Muscle of back (tissue), 11 donors: Measurements from ENCODE around the gene USH2A. TPM values are rescaled to one million over a fixed set of nuclear protein-coding genes. Genes with fewer than 3 reads are reported as not detected.
"Not testable (repeated sequence)": the region's sequence is repeated elsewhere in the genome, so short reads cannot be mapped to it uniquely, and the experiment has no call there.

ENCODE experiments used
- DNase-seq, 3 donors: peaks; one replicate each; pipeline versions ENCODE4 v3.0.0 to v3.0.0-alpha.2; 2013
- polyA plus RNA-seq, 10 donors: library from polyadenylated mRNA; unstranded; fragments of 120-200 nt; gene quantifications; one replicate each; pipeline ENCODE4 v1.2.1, GENCODE V29; 2013; ENCODE audit not compliant: insufficient read length in 10 of 10

Gene USH2A
- polyA plus RNA-seq, 10 donors = 0.04 to 0.13 (median 0.07) TPM

- DNase-seq = peak in 1 of 3 donors; percentile 88
Observed at GRCh38 chr1:216045400-216045799, 377.8 kb downstream of the USH2A start.

- no peak for DNase-seq
Observed at GRCh38 chr1:216044538-216044937, 378.7 kb downstream of the USH2A start.

GRCh38 chr1:216034506-216034905 lies 388.7 kb downstream of the USH2A start:
- no peak for DNase-seq

DNA sequence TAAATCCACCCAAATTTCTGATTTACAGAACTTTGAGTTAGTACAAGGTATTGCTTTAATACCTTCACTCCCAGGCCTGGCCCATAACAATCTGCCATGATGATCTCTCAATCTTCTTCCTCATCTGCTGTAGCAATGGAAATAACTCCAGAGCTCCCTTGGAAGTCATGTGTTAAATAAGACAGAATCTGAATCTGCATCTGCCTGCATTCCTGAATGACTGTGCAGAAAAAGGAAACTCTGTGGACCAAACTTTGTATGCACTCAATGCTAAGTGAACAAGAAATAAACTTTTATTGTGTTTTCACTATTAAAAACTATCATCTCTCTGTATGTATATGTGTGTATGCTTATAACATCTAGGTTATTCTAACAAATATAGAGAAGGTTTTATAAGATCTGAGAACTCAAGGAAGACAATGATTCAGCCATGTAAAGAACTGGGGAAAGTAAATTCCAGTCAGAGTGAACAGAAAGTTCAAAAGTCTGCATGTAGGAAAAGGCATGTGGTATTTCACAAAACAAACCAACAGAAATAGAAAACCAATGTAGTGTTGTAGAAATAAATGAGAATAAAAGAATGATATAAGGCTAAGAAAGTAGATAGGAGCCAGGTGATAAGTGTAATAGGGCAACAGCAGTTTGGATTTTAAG lies 390.2 kb downstream of the USH2A start:
- no peak for DNase-seq

DNA sequence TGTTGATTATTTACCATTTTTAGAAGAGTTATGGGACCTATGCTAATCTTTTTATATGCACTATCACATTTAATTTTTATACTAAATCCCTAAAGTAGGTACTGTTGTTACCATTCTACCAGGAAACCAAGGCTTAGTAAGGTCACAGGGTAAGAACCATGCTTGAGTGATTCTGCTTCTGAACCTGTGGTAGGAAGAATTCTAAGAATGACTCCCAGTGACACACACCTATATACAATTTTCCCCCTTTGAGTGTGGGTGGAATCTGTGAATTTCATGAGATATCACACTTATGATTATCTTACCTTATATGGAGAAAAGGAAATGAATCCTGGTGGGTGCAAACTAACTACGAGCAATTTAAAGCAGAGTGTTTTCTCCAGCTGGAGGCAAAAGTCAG lies 391.0 kb downstream of the USH2A start:
- DNase-seq = no peak

DNA sequence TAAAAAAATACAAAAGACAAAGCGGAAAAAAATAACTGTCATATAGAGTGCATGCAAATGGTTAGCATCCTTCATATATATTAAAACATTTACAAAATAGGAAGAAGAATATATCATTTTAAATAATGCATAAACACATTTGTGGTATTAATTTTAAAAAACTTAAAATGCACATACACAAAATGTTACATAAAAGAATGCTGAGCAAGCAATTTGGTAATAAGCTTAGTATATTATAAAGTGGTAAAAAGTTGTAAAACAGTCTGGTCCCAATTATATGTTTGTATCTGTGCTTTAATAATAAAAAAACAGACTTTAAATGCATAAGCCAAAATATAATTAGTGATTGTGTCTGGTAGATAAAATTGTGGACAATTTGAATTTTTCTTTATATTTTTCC lies 394.6 kb downstream of the USH2A start:
- no peak for DNase-seq

GRCh38 chr1:216024546-216024945 lies 398.7 kb downstream of the USH2A start:
- DNase-seq = no peak

DNA sequence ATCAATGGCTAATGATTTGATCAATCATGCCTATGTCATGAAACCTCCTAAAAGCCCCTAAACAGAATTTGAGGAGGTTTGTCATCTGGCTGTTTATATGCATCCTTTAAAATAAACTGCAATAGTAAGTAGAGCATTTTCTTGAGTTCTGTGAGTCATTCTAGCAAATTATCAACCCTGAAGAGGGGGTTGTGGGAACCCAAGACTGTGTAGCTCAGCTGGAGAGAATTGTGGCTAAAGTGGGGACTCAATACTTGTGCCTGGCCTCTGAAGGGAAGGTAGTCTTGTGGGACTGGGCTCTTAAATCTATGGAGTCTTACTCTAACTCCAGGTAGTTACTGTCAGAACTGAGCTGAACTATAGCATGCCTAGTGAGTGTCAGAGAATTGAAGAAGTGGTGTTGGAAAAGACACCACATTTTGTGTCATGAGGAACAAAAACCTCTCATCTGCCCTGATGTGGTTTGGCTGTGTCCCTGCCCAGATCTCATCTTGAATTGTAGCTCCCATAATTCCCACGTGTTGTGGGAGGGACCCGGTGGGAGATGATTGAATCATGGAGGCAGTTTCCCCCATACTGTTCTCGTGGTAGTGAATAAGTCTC lies 402.4 kb downstream of the USH2A start:
- no peak for DNase-seq

DNA sequence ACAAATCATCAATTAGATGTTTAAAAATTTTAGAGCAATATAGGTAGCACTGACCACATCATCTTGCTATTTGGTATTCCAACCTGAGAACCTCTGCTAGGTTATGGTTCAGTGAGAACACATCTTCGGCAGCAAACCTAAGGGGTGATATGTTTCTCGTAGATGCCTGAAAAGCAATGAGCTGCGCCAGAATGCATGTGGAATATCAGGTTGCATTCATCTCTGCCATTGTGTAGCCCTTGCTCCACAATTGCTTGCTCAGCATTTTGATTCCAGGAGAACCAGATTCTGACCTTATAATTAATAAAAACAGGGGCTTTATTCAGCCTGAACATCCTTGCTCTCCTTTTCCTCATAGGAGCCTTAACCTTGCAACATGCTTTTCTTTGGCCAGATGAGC lies 408.1 kb downstream of the USH2A start:
- no peak for DNase-seq

DNA sequence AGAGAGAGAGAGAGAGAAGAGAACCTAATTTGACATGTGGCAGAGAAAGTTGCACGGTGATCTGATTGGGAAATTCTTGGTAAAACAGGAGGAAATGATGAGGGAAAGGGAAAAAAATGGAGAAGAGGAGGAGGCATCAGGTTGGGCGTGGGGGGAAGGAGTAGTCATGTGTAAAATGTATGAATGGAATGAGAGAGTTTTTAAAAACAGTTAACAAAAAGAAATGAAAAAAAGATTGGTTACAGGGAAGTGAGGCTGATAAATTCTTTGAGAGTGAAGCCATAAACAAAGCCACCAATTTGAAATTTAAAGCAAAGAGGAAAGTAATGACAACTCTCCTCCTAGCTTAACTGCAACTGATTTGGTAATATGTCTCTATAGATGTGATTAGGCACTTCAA lies 409.2 kb downstream of the USH2A start:
- no peak for DNase-seq

GRCh38 chr1:216009456-216009855 lies 413.8 kb downstream of the USH2A start:
- not testable (repeated sequence) for DNase-seq

DNA sequence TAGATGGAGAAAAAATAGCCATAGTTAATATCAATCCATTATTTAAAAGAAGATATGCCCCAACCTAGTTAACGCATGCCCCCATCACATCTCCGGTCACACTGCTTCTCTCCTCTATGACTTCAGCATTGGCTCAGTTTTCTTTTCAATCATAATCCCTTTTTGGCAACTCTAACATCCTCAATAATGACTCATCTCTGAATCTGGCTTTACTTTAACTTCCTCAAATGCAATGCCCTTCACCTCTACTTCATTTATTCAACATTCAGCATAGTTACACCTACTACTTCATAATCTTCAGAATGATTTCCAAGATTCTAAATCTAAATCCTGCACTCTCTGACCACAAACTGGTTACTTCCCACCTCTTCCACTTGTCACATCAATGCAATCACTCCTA lies 417.3 kb downstream of the USH2A start:
- DNase-seq = no peak

- DNase-seq = peak; percentile 29 to 47 (median 37)
Observed at GRCh38 chr1:215992620-215993019, 430.6 kb downstream of the USH2A start.

DNA sequence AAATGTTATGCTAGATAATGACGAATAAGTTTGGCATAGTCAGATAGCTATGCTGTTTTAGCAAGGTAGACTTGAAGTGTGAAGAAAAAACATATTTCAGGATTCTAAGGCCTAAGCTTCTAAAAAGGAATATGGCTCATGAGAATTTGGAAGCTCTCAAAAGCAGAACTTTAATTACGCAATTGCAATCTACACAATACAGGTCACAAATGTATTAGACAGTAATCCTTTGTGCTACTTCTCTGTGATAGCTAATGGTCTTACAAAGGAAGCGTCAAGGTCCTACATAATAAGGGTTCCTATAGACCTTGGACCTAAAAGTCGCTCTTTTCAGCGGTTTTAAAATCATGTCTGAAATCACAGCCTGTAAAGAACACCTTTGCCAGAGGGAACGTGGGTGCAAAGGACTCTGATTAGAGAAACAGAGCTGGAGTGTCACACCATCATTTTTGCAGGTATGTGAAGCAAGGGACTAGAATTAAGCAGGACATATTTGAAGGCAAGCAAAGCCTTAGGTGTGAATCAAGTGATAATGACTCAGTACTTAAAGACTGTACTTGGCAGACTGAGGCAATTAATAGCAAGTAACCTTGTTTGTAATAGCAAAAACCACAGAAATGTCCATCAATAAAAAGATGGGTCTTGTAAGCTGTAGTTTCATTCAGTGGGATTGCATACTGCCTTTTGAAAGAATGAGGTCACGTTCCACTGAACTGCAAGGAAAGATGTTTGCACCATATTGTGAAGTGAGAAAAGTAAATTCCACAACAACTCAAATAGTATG lies 436.0 kb downstream of the USH2A start:
- DNase-seq = no peak

DNA sequence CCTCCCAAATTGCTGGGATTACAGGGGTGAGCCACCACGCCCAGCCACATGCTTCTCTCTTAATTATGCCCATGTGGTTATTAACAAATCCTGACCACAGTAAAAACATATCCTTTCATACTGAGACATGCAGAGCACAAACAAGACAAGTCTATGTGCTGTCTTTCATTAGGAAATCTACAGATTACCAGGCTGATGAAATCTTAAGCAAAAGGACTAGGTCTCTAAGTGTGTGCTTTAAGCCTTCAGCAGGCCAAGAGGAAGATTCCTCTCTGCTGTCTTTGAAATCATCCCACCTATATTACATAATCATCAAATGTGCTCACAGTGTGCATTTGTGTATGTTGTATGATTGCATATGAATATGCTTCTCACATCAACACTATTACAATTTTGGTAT lies 436.8 kb downstream of the USH2A start:
- no peak for DNase-seq

- no peak for DNase-seq
Observed at GRCh38 chr1:215983680-215984079, 439.6 kb downstream of the USH2A start.

DNA sequence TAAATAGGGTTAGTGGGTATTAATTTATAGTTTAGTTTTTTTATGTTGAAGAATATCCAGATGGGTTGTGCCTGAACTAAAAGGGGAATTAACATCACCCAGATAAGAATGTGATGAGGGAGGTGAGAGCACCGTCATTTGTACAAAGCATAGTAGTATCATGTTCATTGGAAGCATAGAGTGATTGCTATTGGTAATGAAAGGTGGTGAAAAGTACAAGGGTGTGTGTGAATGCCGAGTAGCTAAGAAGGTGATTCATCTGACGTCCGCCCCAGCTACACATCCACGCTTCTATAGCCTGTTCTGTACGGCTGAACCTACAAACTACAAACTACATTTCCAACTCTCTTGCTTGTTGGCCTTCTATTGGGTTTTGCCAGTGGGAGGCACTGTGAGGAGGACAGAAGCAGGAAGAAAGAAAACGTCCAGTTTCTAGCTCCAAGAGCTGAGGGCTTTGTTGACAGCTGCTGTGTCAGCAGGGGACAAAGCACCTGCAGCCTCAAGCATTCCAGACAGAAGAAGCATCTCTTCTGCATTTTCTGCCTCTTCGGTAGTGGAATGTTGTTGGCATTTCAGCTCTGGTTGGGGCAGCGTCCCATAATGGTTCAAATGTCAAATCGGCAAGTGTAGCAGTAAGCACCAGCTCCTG lies 451.3 kb downstream of the USH2A start:
- no peak for DNase-seq

- DNase-seq = no peak
Observed at GRCh38 chr1:215970406-215970805, 452.8 kb downstream of the USH2A start.

- DNase-seq = no peak
Observed at GRCh38 chr1:215963621-215964020, 459.6 kb downstream of the USH2A start.

DNA sequence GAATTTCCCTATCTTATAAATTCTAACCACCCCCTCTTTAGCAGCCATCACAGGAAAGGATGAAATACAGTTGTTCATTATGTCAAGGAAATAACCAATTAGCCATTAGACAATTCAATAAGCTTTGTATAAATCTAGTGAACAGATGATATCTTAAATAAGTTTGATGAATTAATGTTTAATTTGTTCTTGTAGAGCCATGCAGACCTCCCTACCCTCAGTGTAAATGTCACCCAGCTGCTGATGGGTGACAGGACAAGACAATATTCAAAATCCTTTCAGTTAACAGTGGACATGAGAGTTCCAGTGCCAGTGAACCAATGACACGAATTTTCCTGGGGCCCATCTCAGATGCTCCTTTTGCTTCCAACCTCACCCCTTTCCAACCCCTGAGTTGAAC lies 460.2 kb downstream of the USH2A start:
- no peak for DNase-seq

DNA sequence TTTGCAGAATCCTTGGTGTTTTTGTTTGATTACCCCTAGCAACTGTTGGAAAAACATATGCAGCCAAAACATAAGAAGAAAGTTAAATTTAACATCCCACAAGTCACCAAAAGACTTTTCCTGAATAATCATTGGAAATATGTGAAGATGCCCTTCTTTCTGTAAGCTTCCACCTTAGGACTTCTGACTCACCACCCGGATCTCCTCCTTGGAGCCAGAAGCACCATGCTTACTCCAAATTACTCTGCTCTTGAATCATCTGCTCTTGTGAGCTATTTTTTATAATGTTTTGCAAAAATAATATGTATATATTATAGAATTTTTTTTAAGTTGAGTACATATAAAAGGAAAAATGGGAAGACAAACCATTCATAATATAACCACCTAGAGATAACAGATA lies 464.4 kb downstream of the USH2A start:
- DNase-seq = peak in 2 of 3 donors; percentile 6 to 15

- DNase-seq = peak in 2 of 3 donors; percentile 7 to 9
Observed at GRCh38 chr1:215957663-215958062, 465.6 kb downstream of the USH2A start.

GRCh38 chr1:215932558-215932957 lies 490.7 kb downstream of the USH2A start:
- no peak for DNase-seq
